ENCODE measurements around the gene CD1D.

Gene CD1D

GRCh38 chr1:158179301-158180041, 1.2 kb upstream of the CD1D start:
- peak; percentile 19 for DNase-seq
- Histone ChIP-seq H3K36me3 (ENCODE audit: control insufficient read depth in 1 of 2, insufficient read depth in 2 of 2, low read depth in 1 of 2, low read length in 2 of 2) (no peaks in the 10 kb centered on the region), H3K4me3 (ENCODE audit: insufficient read depth in 1 of 2, low read depth in 1 of 2, low read length in 2 of 2) (no peak overlapping the region), H3K27me3 (ENCODE audit: control insufficient read depth in 1 of 2, insufficient read depth in 1 of 2, low read length in 2 of 2) (peaks cover 68 to 69% of the 10 kb centered on the region in 2 experiments), H3K4me2 (ENCODE audit: low read length, poor library complexity, severe bottlenecking) (no peak overlapping the region), H3K23ac (ENCODE audit: low read length in 2 of 2) (no peak overlapping the region), H3K9ac (ENCODE audit: low read length) (no peak overlapping the region), H3K79me1 (replicated peaks; ENCODE audit: low read length, poor library complexity, severe bottlenecking) (no peaks in the 10 kb centered on the region), H2BK15ac (ENCODE audit: low read depth, poor library complexity, severe bottlenecking) (no peak overlapping the region), H4K91ac (ENCODE audit: low read length) (no peak overlapping the region), H3K27ac (ENCODE audit: low read length, poor library complexity, severe bottlenecking) (no peak overlapping the region), H2BK12ac (ENCODE audit: low read length in 2 of 2) (no peak overlapping the region), H3K9me3 (ENCODE audit: control insufficient read depth, low read length) (no peaks in the 10 kb centered on the region), H4K8ac (ENCODE audit: low read length) (no peak overlapping the region), H2BK120ac (ENCODE audit: low read depth, low read length) (no peak overlapping the region), H2AFZ (ENCODE audit: low read depth, low read length) (no peak overlapping the region), H3K18ac (ENCODE audit: low read depth in 1 of 2, low read length in 2 of 2) (no peak overlapping the region), H3K4me1 (ENCODE audit: control insufficient read depth, insufficient read depth, low read depth, low read length) (peaks cover 11% of the 10 kb centered on the region), H3K14ac (ENCODE audit: low read length in 2 of 2) (no peak overlapping the region), H3K4ac (ENCODE audit: low read depth in 1 of 2, low read length in 2 of 2) (no peak overlapping the region), H2BK5ac (ENCODE audit: low read depth, low read length, poor library complexity, severe bottlenecking) (no peak overlapping the region), H2AK5ac (ENCODE audit: low read length, severe bottlenecking) (no peak overlapping the region)
- WGBS: 81% methylated on average over 4 of the region's 4 CpGs

- Histone ChIP-seq H4K8ac (ENCODE audit: low read length) (no peak overlapping the region), H3K36me3 (ENCODE audit: control insufficient read depth in 1 of 2, insufficient read depth in 2 of 2, low read depth in 1 of 2, low read length in 2 of 2) (no peaks in the 10 kb centered on the region), H2AFZ (ENCODE audit: low read depth, low read length) (peak overlapping the region; percentile 83), H3K27ac (ENCODE audit: low read length, poor library complexity, severe bottlenecking) (no peak overlapping the region), H2BK120ac (ENCODE audit: low read depth, low read length) (no peak overlapping the region), H3K14ac (ENCODE audit: low read length in 2 of 2) (no peak overlapping the region), H4K91ac (ENCODE audit: low read length) (no peak overlapping the region), H3K9ac (ENCODE audit: low read length) (peak overlapping the region; percentile 51), H3K4me3 (ENCODE audit: insufficient read depth in 1 of 2, low read depth in 1 of 2, low read length in 2 of 2) (peak overlapping the region in 1 of 2 experiments; percentile 78), H2AK5ac (ENCODE audit: low read length, severe bottlenecking) (no peak overlapping the region), H3K23ac (ENCODE audit: low read length in 2 of 2) (no peak overlapping the region), H2BK15ac (ENCODE audit: low read depth, poor library complexity, severe bottlenecking) (no peak overlapping the region), H3K79me1 (replicated peaks; ENCODE audit: low read length, poor library complexity, severe bottlenecking) (no peaks in the 10 kb centered on the region), H3K4ac (ENCODE audit: low read depth in 1 of 2, low read length in 2 of 2) (no peak overlapping the region), H2BK12ac (ENCODE audit: low read length in 2 of 2) (no peak overlapping the region), H3K4me1 (ENCODE audit: control insufficient read depth, insufficient read depth, low read depth, low read length) (peaks cover 11% of the 10 kb centered on the region), H3K27me3 (ENCODE audit: control insufficient read depth in 1 of 2, insufficient read depth in 1 of 2, low read length in 2 of 2) (peaks cover 67 to 77% of the 10 kb centered on the region in 2 experiments), H3K18ac (ENCODE audit: low read depth in 1 of 2, low read length in 2 of 2) (no peak overlapping the region), H3K9me3 (ENCODE audit: control insufficient read depth, low read length) (no peaks in the 10 kb centered on the region), H2BK5ac (ENCODE audit: low read depth, low read length, poor library complexity, severe bottlenecking) (no peak overlapping the region), H3K4me2 (ENCODE audit: low read length, poor library complexity, severe bottlenecking) (no peak overlapping the region)
- 23% methylated on average over 13 of the region's 13 CpGs for WGBS
- no peak for DNase-seq
Measured at GRCh38 chr1:158181577-158181922, 855 bp downstream of the CD1D start.

GRCh38 chr1:158185770-158186169, 5.1 kb downstream of the CD1D start:
- Histone ChIP-seq H3K36me3 (ENCODE audit: control insufficient read depth in 1 of 2, insufficient read depth in 2 of 2, low read depth in 1 of 2, low read length in 2 of 2) (no peaks in the 10 kb centered on the region), H3K4ac (ENCODE audit: low read depth in 1 of 2, low read length in 2 of 2) (no peak overlapping the region), H3K27me3 (ENCODE audit: control insufficient read depth in 1 of 2, insufficient read depth in 1 of 2, low read length in 2 of 2) (peaks cover 42 to 63% of the 10 kb centered on the region in 2 experiments), H3K79me1 (replicated peaks; ENCODE audit: low read length, poor library complexity, severe bottlenecking) (no peaks in the 10 kb centered on the region), H3K4me3 (ENCODE audit: insufficient read depth in 1 of 2, low read depth in 1 of 2, low read length in 2 of 2) (no peak overlapping the region), H3K9ac (ENCODE audit: low read length) (no peak overlapping the region), H2BK12ac (ENCODE audit: low read length in 2 of 2) (no peak overlapping the region), H3K4me1 (ENCODE audit: control insufficient read depth, insufficient read depth, low read depth, low read length) (peaks cover 7% of the 10 kb centered on the region), H3K27ac (ENCODE audit: low read length, poor library complexity, severe bottlenecking) (no peak overlapping the region), H4K91ac (ENCODE audit: low read length) (no peak overlapping the region), H2BK120ac (ENCODE audit: low read depth, low read length) (no peak overlapping the region), H2AFZ (ENCODE audit: low read depth, low read length) (no peak overlapping the region), H4K8ac (ENCODE audit: low read length) (no peak overlapping the region), H2BK5ac (ENCODE audit: low read depth, low read length, poor library complexity, severe bottlenecking) (no peak overlapping the region), H2AK5ac (ENCODE audit: low read length, severe bottlenecking) (no peak overlapping the region), H2BK15ac (ENCODE audit: low read depth, poor library complexity, severe bottlenecking) (no peak overlapping the region), H3K14ac (ENCODE audit: low read length in 2 of 2) (no peak overlapping the region), H3K9me3 (ENCODE audit: control insufficient read depth, low read length) (no peaks in the 10 kb centered on the region), H3K4me2 (ENCODE audit: low read length, poor library complexity, severe bottlenecking) (no peak overlapping the region), H3K23ac (ENCODE audit: low read length in 2 of 2) (no peak overlapping the region), H3K18ac (ENCODE audit: low read depth in 1 of 2, low read length in 2 of 2) (no peak overlapping the region)
- WGBS: 24% methylated on average over 3 of the region's 3 CpGs
- peak; percentile 34 for DNase-seq

- no peaks in the 10 kb centered on the region for H3K36me3 ChIP-seq (ENCODE audit: control insufficient read depth in 1 of 2, insufficient read depth in 2 of 2, low read depth in 1 of 2, low read length in 2 of 2)
- H3K27ac ChIP-seq (ENCODE audit: low read length, poor library complexity, severe bottlenecking): no peak overlapping the region
- no peak overlapping the region for H3K4me2 ChIP-seq (ENCODE audit: low read length, poor library complexity, severe bottlenecking)
- no peaks in the 10 kb centered on the region for H3K9me3 ChIP-seq (ENCODE audit: control insufficient read depth, low read length)
- H3K79me1 ChIP-seq (replicated peaks; ENCODE audit: low read length, poor library complexity, severe bottlenecking): no peaks in the 10 kb centered on the region
- no peak overlapping the region for H4K8ac ChIP-seq (ENCODE audit: low read length)
- H2AK5ac ChIP-seq (ENCODE audit: low read length, severe bottlenecking): no peak overlapping the region
- H2BK5ac ChIP-seq (ENCODE audit: low read depth, low read length, poor library complexity, severe bottlenecking): no peak overlapping the region
- H3K27me3 ChIP-seq (ENCODE audit: control insufficient read depth in 1 of 2, insufficient read depth in 1 of 2, low read length in 2 of 2): peaks cover 38 to 59% of the 10 kb centered on the region in 2 experiments
- H2BK120ac ChIP-seq (ENCODE audit: low read depth, low read length): no peak overlapping the region
- H3K9ac ChIP-seq (ENCODE audit: low read length): no peak overlapping the region
- no peak overlapping the region for H3K23ac ChIP-seq (ENCODE audit: low read length in 2 of 2)
- H3K4me1 ChIP-seq (ENCODE audit: control insufficient read depth, insufficient read depth, low read depth, low read length): peaks cover 3% of the 10 kb centered on the region
- no peak overlapping the region for H2BK12ac ChIP-seq (ENCODE audit: low read length in 2 of 2)
- no peak overlapping the region for H2BK15ac ChIP-seq (ENCODE audit: low read depth, poor library complexity, severe bottlenecking)
- H3K18ac ChIP-seq (ENCODE audit: low read depth in 1 of 2, low read length in 2 of 2): no peak overlapping the region
- no peak overlapping the region for H3K14ac ChIP-seq (ENCODE audit: low read length in 2 of 2)
- no peak overlapping the region for H3K4ac ChIP-seq (ENCODE audit: low read depth in 1 of 2, low read length in 2 of 2)
- no peak overlapping the region for H4K91ac ChIP-seq (ENCODE audit: low read length)
- H2AFZ ChIP-seq (ENCODE audit: low read depth, low read length): no peak overlapping the region
- WGBS: 24% methylated on average over 3 of the region's 3 CpGs
- no peak overlapping the region for H3K4me3 ChIP-seq (ENCODE audit: insufficient read depth in 1 of 2, low read depth in 1 of 2, low read length in 2 of 2)
- DNase-seq: peak; percentile 13
Measured at GRCh38 chr1:158186180-158186579, 5.5 kb downstream of the CD1D start.
